ENCODE data around the gene CSRNP3. TPM values are rescaled to one million over a fixed set of nuclear protein-coding genes. Genes with fewer than 3 reads are reported as not detected.

Gene CSRNP3
- total RNA-seq, 1 experiment from 2014 or later: 0.05 TPM

GRCh38 chr2:165450156-165450555 is 19.3 kb upstream of the CSRNP3 start (continued):
- TF ChIP-seq REST (IDR thresholded peaks at IDR 0.05; ENCODE audit: low read depth): no peak
- TF ChIP-seq EZH2phosphoT487 (IDR thresholded peaks at IDR 0.05; ENCODE audit: borderline replicate concordance): no peak
- TF ChIP-seq ZFX (IDR thresholded peaks at IDR 0.05): no peak
- TF ChIP-seq CEBPB (IDR thresholded peaks at IDR 0.05; ENCODE audit: low read depth): no peak
- TF ChIP-seq ZNF274 (IDR thresholded peaks at IDR 0.05; ENCODE audit: low read depth, low read length): no peak
- TF ChIP-seq YY1 (IDR thresholded peaks at IDR 0.05; ENCODE audit: extremely low read depth, insufficient replicate concordance, low read depth, low read length): no peak

- Histone ChIP-seq H3K36me3 (ENCODE audit: control insufficient read depth in 1 of 2, insufficient read depth in 2 of 2, low read length in 2 of 2) (no peaks in the 10 kb centered on the region), H3K4me3 (replicated peaks in 1 of 2; ENCODE audit: low read depth in 1 of 2, low read length in 2 of 2) (no peak overlapping the region), H3K79me2 (ENCODE audit: insufficient read depth, low read length) (no peaks in the 10 kb centered on the region), H3K9me2 (ENCODE audit: insufficient read depth) (no peaks in the 10 kb centered on the region), H3K9me3 (ENCODE audit: control insufficient read depth in 1 of 2, insufficient read depth in 1 of 2, low read depth in 1 of 2, low read length in 2 of 2) (no peaks in the 10 kb centered on the region), H3K27me3 (ENCODE audit: insufficient read depth, low read length) (0 out of 2 replicates have a peak, but pooled peaks cover 3% of the 10 kb centered on the region), H3K9ac (ENCODE audit: low read length) (no peak overlapping the region), H2AFZ (ENCODE audit: low read depth, low read length, poor library complexity, severe bottlenecking) (no peak overlapping the region), H4K20me1 (ENCODE audit: insufficient read depth) (no peaks in the 10 kb centered on the region), H3K27ac (ENCODE audit: low read depth, low read length) (no peak overlapping the region), H3K4me2 (ENCODE audit: low read length) (no peak overlapping the region), H3K4me1 (ENCODE audit: control insufficient read depth in 1 of 2, insufficient read depth in 2 of 2, low read length in 2 of 2) (no peaks in the 10 kb centered on the region)
- no peak for TF ChIP-seq ZFX (IDR thresholded peaks at IDR 0.05)
- TF ChIP-seq SRF (IDR thresholded peaks at IDR 0.05; ENCODE audit: low read depth): no peak
- no peak for TF ChIP-seq YY1 (IDR thresholded peaks at IDR 0.05; ENCODE audit: extremely low read depth, insufficient replicate concordance, low read depth, low read length)
- TF ChIP-seq EGR1 (IDR thresholded peaks at IDR 0.05; ENCODE audit: low read depth): no peak
- TF ChIP-seq REST (IDR thresholded peaks at IDR 0.05; ENCODE audit: low read depth): no peak
- TF ChIP-seq ZNF274 (IDR thresholded peaks at IDR 0.05; ENCODE audit: low read depth, low read length): no peak
- TF ChIP-seq SP1 (IDR thresholded peaks at IDR 0.05; ENCODE audit: low read depth): no peak
- no peak for TF ChIP-seq CBX3 (IDR thresholded peaks at IDR 0.05; ENCODE audit: low read depth)
- no peak for TF ChIP-seq EZH2 (IDR thresholded peaks at IDR 0.05)
- no peak for TF ChIP-seq EZH2phosphoT487 (IDR thresholded peaks at IDR 0.05; ENCODE audit: borderline replicate concordance)
- no peak for TF ChIP-seq ATF3 (IDR thresholded peaks at IDR 0.05)
- TF ChIP-seq MAX (IDR thresholded peaks at IDR 0.05): no peak
- no peak for TF ChIP-seq JUND (IDR thresholded peaks at IDR 0.05)
- ATAC-seq (no peak), DNase-seq (ENCODE audit: low read depth, low spot score) (no peak)
- BruUV-seq (replicated peaks): no TSS peak
- ChIA-PET RAD21 (ENCODE audit: low non-redundant PET in 1 of 2, low total read pairs in 2 of 2, uncharacterized antibody in 2 of 2, unreplicated experiment in 2 of 2) (no interaction called here), CTCF (no interaction called here), POLR2A (no interaction called here)
- intact Hi-C loops (cut with micrococcal nuclease): no loop called here
Measured at GRCh38 chr2:165452327-165452726, 17.2 kb upstream of the CSRNP3 start.
